Measurements from ENCODE around the gene TCOF1. TPM values are rescaled to one million over a fixed set of nuclear protein-coding genes. Genes with fewer than 3 reads are reported as not detected.

Gene TCOF1
- polyA plus RNA-seq, 4 donors, result 29.5 to 46.3 (median 36.9) TPM

- no peak for DNase-seq (ENCODE audit: low read depth in 4 of 4, low spot score in 2 of 4)
Measured at GRCh38 chr5:150448334-150448733, 90.8 kb downstream of the TCOF1 start.

GRCh38 chr5:150448952-150449516, 91.5 kb downstream of the TCOF1 start:
- DNase-seq (ENCODE audit: low read depth in 4 of 4, low spot score in 2 of 4), result no peak

Other genes starting within 250 kb of the TCOF1 start
- 100 to 1,000 TPM; 130 to 148 (median 143) TPM for gene PDGFRB, start 201.9 kb upstream of the TCOF1 start, polyA plus RNA-seq (ENCODE audit: insufficient read length in 4 of 4)
- under 1 TPM; 0.47 to 0.76 (median 0.50) TPM for gene CDX1, start 190.9 kb upstream of the TCOF1 start, polyA plus RNA-seq (ENCODE audit: insufficient read length in 4 of 4)
- under 1 TPM in 3 of 4 donors, not detected in 1; 0.06 to 0.13 (median 0.08) TPM for gene SLC6A7, start 167.6 kb upstream of the TCOF1 start, polyA plus RNA-seq (ENCODE audit: insufficient read length in 4 of 4)
- gene CAMK2A, start 67.9 kb upstream of the TCOF1 start, polyA plus RNA-seq (ENCODE audit: insufficient read length in 4 of 4), result 1 to 10 TPM; 2.7 to 5.9 (median 3.7) TPM
- 1 to 10 TPM; 2.5 to 5.3 (median 3.6) TPM for gene ARSI, start 54.8 kb upstream of the TCOF1 start, polyA plus RNA-seq (ENCODE audit: insufficient read length in 4 of 4)
- 100 to 1,000 TPM; 226 to 343 (median 316) TPM for gene CD74, start 55.2 kb downstream of the TCOF1 start, polyA plus RNA-seq (ENCODE audit: insufficient read length in 4 of 4)
- 1,000 to 10,000 TPM; 1,840 to 2,407 (median 1,919) TPM for gene RPS14, start 92.0 kb downstream of the TCOF1 start, polyA plus RNA-seq (ENCODE audit: insufficient read length in 4 of 4)
- gene NDST1, start 150.4 kb downstream of the TCOF1 start, polyA plus RNA-seq (ENCODE audit: insufficient read length in 4 of 4), result 10 to 100 TPM; 53.3 to 68.6 (median 57.9) TPM

Measured in left renal cortex interstitium (tissue), 4 donors.